Peyer's patch (tissue), 4 donors: ENCODE measurements around the gene CILP2. TPM values are rescaled to one million over a fixed set of nuclear protein-coding genes. Genes with fewer than 3 reads are reported as not detected.

Experiments used
- DNase-seq, 3 donors: peaks; one replicate each; pipeline ENCODE4 v3.0.0-alpha.2; 2017 to 2019
- H3K27ac ChIP-seq, 4 donors: fragments of 200-600 bp; sonication (generic); one replicate each; pipeline ENCODE4 v1.5.1; 2016 to 2019
- H3K27me3 ChIP-seq, 2 donors: fragments of 200-600 bp; sonication (generic); one replicate each; pipeline ENCODE4 v1.5.1; 2019
- H3K36me3 ChIP-seq, 3 donors: fragments of 200-600 bp; sonication (generic); one replicate each; pipeline ENCODE4 v1.5.1; 2016 to 2019
- H3K4me1 ChIP-seq, 4 donors: fragments of 200-600 bp; sonication (generic); one replicate each; pipeline ENCODE4 v1.5.1; 2016 to 2019
- H3K4me3 ChIP-seq, 4 donors: fragments of 200-600 bp; sonication (generic); 1 replicate in 3 of 4; 2 replicates in 1 of 4; pipeline ENCODE4 v1.5.1; 2016 to 2019; ENCODE audit warnings: mild to moderate bottlenecking in 1 of 4
- H3K9me3 ChIP-seq, 4 donors: fragments of 200-600 bp; sonication (generic); one replicate each; pipeline ENCODE4 v1.5.1; 2016 to 2019; ENCODE audit warnings: mild to moderate bottlenecking in 1 of 4
- CTCF ChIP-seq, 6 experiments: fragments of 450-650 bp in 4 of 6; fragments of 200-600 bp in 2 of 6; sonication (generic) in 1 of 6; IDR thresholded peaks; one replicate each; pipeline ENCODE4 v1.5.1; 2017 to 2019; ENCODE audit warnings: antibody characterized with exemption in 6 of 6, mild to moderate bottlenecking in 3 of 6, moderate library complexity in 1 of 6
- POLR2A ChIP-seq, 2 donors: fragments of 450-650 bp; IDR thresholded peaks; one replicate each; pipeline ENCODE4 v1.5.1; 2017; ENCODE audit warnings: antibody characterized with exemption in 2 of 2, mild to moderate bottlenecking in 2 of 2, moderate library complexity in 2 of 2
- total RNA-seq, 4 donors: library from RNA; depleted of rRNA; stranded (reverse); fragments of >200 nt; gene quantifications; one replicate each; pipeline ENCODE4 v1.1.0, GENCODE V29; 2016

CILP2 gene
- total RNA-seq, 4 donors from 2014 or later, result not detected

GRCh38 chr19:19515642-19516519 is 22.2 kb upstream of the CILP2 start, which contains the start of gene NDUFA13:
Gene NDUFA13 (plus strand): TSS chr19:19516225. CDS start chr19:19516239, 14 bp downstream.
- TF ChIP-seq POLR2A (IDR thresholded peaks at IDR 0.05) (peak; percentile 76 to 78), CTCF (IDR thresholded peaks at IDR 0.05) (peak in 4 of 6 experiments; percentile 3 to 27 (median 5))
- no peaks in the 10 kb centered on the region for H3K9me3 ChIP-seq
- H3K27me3 ChIP-seq, result no peaks in the 10 kb centered on the region
- peak; percentile 90 to 97 (median 96) for DNase-seq
- H3K27ac ChIP-seq, result peak within 1 kb of the TSS; percentile 72 to 87 (median 83)
- peaks cover 0 to 16% (median 0%) of the 10 kb centered on the region in 3 donors for H3K36me3 ChIP-seq
- H3K4me1 ChIP-seq, result peaks cover 0 to 24% (median 8%) of the 10 kb centered on the region in 4 donors
- H3K4me3 ChIP-seq, result peak within 1 kb of the TSS; percentile 69 to 87 (median 74)

- Histone ChIP-seq H3K27ac (no peak overlapping the region), H3K9me3 (no peaks in the 10 kb centered on the region), H3K36me3 (peaks cover 0 to 16% (median 0%) of the 10 kb centered on the region in 3 donors), H3K4me1 (peaks cover 0 to 24% (median 8%) of the 10 kb centered on the region in 4 donors), H3K4me3 (peak overlapping the region in 2 of 4 donors; percentile 69 to 87), H3K27me3 (no peaks in the 10 kb centered on the region)
- TF ChIP-seq CTCF (IDR thresholded peaks at IDR 0.05), result no peak
- TF ChIP-seq POLR2A (IDR thresholded peaks at IDR 0.05), result no peak
- no peak for DNase-seq
These were observed 20.8 kb upstream of the CILP2 start for GRCh38 chr19:19517235-19517619.

GRCh38 chr19:19520989-19521388 is 17.1 kb upstream of the CILP2 start:
- Histone ChIP-seq H3K4me3 (no peak overlapping the region), H3K27ac (no peak overlapping the region), H3K4me1 (peaks cover 0 to 22% (median 15%) of the 10 kb centered on the region in 4 donors), H3K36me3 (peaks cover 0 to 39% (median 0%) of the 10 kb centered on the region in 3 donors), H3K27me3 (no peaks in the 10 kb centered on the region), H3K9me3 (no peaks in the 10 kb centered on the region)
- TF ChIP-seq CTCF (IDR thresholded peaks at IDR 0.05) (no peak), POLR2A (IDR thresholded peaks at IDR 0.05) (no peak)
- no peak for DNase-seq

- Histone ChIP-seq H3K4me3 (no peak overlapping the region), H3K27ac (no peak overlapping the region), H3K9me3 (no peaks in the 10 kb centered on the region), H3K27me3 (no peaks in the 10 kb centered on the region), H3K36me3 (peaks cover 0 to 59% (median 0%) of the 10 kb centered on the region in 3 donors), H3K4me1 (peaks cover 0 to 21% (median 7%) of the 10 kb centered on the region in 4 donors)
- no peak for DNase-seq
- TF ChIP-seq CTCF (IDR thresholded peaks at IDR 0.05) (no peak), POLR2A (IDR thresholded peaks at IDR 0.05) (no peak)
These were observed 14.9 kb upstream of the CILP2 start for GRCh38 chr19:19523177-19523576.

GRCh38 chr19:19524053-19524452 is 14.0 kb upstream of the CILP2 start:
- TF ChIP-seq POLR2A (IDR thresholded peaks at IDR 0.05) (no peak), CTCF (IDR thresholded peaks at IDR 0.05) (no peak)
- peaks cover 0 to 67% (median 0%) of the 10 kb centered on the region in 3 donors for H3K36me3 ChIP-seq
- DNase-seq, result no peak

More at GRCh38 chr19:19524053-19524452, 14.0 kb upstream of the CILP2 start:
- Histone ChIP-seq H3K27me3 (no peaks in the 10 kb centered on the region), H3K9me3 (no peaks in the 10 kb centered on the region), H3K4me3 (no peak overlapping the region), H3K4me1 (peaks cover 0 to 21% (median 6%) of the 10 kb centered on the region in 4 donors), H3K27ac (peak overlapping the region in 1 of 4 donors; percentile 38)
